ENCODE measurements around the gene PCDH18.
"Not testable (repeated sequence)": the region's sequence is repeated elsewhere in the genome, so short reads cannot be mapped to it uniquely, and the experiment has no call there.

Gene PCDH18

GRCh38 chr4:137530176-137530575, 2.1 kb downstream of the PCDH18 start:
- DNase-seq: no peak

GRCh38 chr4:137529432-137529831, 2.9 kb downstream of the PCDH18 start:
- no peak for DNase-seq

- no peak for DNase-seq
Measured at GRCh38 chr4:137528673-137529072, 3.6 kb downstream of the PCDH18 start.

DNA sequence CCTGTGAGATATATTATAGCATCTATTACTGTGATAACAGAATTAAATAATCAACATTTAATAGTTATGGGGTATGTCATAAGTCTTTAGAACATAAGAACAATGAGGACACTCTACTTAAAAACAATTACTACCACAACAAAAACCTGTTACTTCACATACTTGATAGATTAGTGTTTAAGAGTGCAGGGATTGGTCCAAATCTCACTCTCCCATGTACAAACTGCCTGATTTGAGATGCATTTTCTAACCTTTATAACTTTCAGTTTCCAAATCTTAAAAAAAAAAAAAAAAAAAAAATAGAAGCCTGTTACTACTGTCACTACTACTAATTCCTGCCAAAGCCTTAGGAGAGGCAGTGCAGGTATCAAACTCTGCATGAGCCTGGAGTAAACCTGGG, 5.6 kb downstream of the PCDH18 start:
- no peak for DNase-seq

GRCh38 chr4:137524725-137525369, 7.4 kb downstream of the PCDH18 start:
- no peak for DNase-seq

GRCh38 chr4:137523329-137523728, 9.0 kb downstream of the PCDH18 start:
- no peak for DNase-seq

DNA sequence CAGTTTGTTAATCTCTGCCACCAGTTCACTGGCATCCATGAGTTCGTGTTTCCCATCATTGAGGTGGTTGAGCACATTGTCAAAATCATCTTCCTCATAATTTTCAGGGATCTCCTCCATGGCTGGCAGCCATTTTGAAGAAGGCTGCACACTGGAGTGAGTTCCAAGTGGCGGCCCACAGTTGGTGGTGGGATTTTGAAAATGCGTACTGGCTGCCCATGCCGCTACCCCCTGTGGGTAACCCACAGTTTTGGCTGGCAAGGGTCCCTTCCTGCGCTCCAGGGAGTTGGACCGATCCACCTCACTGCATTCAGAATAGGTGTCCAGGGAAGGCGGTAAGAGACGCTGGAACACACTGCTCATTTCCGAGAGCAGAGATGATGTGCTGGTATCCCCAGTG, 11.2 kb downstream of the PCDH18 start:
- DNase-seq: no peak

DNA sequence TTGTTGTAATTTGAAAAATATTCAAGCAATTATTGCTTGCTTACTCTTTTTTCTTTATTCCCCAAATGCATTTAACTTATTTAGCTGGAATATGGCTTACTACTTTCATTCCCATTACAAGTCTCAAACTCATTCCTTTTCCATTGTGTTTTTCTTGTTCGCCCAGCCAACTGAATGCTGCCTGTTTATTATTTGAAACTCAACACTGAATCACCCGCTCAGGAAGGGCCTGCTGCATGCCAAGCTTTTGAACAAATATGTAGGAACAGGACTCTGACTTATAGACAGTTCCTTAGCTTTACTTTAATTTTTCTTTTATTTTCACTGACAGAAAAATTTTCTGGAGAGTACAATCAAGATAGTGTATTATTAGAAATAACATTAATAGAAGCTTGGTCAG, 12.9 kb downstream of the PCDH18 start:
- no peak for DNase-seq

GRCh38 chr4:137517323-137517722, 15.0 kb downstream of the PCDH18 start:
- not testable (repeated sequence) for DNase-seq

- DNase-seq: no peak
Measured at GRCh38 chr4:137514406-137515111, 17.7 kb downstream of the PCDH18 start.

DNA sequence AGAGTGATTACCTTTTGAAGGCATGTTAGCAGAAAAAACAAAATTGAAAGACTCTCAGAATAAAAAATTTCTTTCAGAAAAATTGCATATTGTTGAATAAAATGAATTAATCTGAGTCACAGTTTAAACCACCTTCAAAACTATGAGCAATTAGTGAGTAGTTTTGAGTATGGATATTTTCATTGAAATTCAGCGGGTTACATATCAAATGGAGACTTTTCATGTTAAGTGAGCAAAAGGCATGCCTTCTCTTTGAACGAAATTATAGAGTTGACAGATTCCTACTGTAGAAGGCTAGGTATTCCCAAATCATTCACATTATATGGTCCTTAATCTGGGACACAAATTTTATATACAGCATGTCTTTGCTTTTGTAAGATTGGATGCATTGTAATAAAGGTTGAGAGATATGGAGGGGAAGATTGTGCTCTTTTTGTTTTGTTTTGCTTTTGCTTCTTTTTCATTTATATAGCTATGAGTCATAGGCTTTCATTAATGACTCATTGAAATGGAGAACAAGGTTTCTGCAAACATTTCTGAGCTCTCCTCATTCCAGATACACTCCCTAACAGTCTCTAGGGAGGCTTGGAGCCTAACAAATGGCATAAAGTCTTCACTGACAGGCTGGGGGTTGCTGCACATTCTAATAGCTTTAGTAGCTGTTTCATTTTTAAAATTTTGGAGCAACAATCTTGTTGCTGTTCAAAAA, 21.6 kb downstream of the PCDH18 start:
- DNase-seq: no peak

DNA sequence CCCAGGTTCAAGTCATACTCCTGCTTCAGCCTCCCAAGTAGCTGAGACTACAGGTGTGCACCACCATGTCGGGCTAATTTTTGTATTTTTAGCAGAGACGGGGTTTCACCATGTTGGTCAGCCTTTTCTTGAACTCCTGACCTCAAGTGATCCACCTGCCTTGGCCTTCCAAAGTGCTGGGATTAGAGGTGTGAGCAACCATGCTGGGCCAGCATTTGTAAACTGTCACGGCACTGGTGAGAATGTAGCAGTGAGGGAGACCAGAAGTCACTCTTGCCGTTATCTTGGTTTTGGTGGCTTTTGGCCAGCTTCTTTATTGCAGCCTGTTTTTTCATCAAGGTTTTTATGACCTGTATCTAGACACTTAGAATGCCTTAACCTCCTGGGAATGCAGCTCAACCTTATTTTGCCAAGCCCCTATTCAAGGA, 22.4 kb downstream of the PCDH18 start:
- no peak for DNase-seq

DNA sequence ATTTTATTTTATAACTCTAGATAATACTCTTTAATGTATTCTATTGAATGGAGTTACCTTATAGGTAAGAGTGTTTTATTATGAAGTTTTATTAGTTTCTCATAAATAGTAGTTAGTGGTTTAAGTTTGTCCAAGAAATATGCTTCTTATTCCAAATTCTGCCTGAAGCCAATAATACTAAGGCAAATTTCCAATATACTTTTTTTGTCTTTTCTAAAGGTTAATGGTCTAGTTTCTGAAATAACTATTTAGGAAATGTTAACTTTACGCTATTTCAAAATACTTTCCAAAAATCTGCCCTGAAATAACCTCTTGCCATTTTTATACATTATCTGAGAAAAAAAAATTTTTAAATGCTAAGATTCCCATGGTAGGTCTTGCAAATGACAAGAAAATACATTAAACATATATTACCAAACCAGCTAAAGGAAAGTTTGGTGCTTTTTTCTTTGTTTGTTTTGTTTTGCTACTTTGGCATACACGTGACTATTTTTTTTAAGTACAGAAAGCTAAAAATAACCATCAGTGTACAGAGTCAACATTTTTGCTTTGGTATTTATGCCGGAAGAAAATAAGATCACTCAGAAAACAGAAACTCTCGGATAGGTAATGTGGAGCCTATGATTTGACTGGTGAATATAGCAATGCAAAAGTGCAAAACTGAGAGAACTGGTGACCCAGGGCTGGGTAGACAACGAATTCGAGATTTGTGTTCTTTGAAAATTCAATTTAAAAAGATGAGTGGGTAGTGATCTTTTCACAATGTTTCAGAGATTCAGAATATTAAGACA, 29.8 kb downstream of the PCDH18 start:
- no peak for DNase-seq

GRCh38 chr4:137496267-137496666, 36.0 kb downstream of the PCDH18 start:
- not testable (repeated sequence) for DNase-seq

DNA sequence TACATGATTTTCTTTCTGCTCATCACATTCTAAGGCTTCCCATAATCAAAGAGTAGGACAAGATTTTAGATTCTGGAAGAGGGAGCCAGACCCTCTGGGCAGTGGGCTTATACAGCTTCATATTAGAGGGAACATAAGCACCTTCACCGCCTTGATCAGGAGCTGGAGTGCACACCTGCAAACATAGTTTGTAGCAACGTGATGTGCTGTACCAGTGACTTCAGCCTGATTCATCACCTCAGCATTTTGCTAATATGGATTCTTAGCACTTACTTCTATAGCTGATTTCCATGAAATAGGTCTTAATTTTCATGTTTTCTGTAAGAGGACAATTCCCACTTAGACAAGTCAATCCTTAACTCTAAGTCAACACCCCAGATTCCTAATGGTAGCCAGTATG, 36.7 kb downstream of the PCDH18 start:
- no peak for DNase-seq

DNA sequence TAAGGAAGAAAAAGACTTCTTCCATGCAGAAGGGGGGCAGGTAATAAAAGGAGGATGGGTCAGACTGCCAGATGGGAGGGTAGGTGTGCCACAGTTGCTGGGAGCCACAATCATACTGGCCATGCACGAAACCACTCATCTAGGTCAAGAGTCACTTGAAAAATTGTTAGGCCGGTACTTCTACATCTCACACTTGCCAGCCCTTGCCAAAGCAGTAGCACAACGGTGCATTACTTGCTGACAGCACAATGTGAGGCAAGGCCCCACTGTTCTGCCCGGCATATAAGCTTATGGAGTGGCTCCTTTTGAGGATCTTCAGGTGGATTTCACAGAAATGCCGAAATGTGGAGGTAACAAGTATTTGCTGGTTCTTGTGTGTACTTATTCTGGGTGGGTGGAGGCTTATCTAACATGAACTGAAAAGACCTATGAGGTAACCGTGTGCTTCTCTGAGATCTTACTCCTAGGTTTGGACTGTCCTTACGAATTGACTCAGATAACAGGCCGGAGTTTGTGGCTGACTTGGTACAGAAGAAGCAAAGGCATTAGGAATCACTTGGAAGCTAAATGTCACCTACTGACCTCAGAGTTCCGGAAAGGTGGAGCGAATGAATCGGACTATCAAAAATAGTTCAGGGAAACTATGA, 48.9 kb downstream of the PCDH18 start:
- DNase-seq: not testable (repeated sequence)

DNA sequence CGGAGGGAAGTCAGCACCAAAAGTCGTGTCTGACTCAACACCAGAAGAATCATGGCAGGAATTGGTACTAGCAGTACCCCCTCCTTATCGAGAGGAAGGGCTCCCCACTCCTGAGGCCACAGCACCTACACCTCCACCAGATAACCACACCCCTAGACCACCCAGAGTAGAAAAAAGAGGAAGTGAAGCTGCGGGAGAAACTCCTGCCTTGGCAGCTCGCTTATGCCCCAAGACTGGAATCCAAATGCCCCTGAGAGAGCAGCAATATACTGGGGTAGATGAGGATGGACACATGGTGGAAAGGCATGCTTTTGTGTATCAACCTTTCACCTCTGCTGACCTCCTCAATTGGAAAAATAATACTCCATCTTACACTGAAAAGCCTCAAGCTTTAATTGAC, 52.6 kb downstream of the PCDH18 start:
- DNase-seq: not testable (repeated sequence)

DNA sequence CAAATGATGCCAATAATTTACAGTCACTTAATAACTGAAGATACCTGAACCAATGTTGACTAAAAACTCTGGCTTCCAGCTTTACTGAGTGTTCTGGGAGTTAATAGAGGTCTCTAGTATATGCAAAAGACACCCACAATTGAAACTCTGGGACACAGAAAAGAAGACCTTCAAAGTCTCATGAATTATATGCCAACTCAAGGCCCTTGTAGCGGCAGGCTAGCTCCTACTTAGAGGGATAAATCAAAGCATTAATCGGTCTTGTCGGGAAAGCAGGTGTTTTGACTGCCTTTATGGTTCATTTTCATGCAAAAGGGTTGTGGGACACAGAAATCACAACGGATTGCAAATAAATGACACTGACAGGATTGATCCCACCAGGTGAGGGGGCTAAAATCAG, 55.9 kb downstream of the PCDH18 start:
- no peak for DNase-seq

DNA sequence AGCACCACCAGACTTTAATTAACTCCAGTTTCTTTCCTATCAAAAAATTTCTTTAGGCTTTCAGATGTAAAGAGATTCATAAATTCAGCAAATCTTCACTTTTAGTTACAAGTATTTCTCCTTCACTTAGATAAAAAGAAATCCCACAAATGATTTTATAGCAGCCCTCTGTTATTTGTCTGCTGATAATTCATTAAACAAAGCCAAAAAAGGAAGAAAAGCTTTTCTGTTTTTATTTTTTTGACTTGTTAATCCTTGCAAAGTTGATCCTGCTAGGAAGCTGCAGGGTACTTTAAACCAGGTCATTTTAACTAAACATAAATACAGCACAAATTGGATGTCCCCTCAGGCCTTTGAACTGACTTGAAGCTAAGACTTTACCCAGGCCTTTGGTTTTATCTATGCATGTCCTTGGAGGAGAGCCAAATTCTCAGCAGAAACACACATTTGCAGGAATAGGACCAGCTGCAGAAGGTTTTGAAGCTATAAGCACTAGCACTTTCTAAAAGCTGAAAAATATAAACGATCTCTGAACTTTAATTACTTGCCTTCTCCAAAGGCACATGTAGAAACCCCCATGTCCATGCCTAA, 57.5 kb downstream of the PCDH18 start:
- no peak for DNase-seq

- DNase-seq: no peak
Measured at GRCh38 chr4:137471895-137472294, 60.4 kb downstream of the PCDH18 start.

- DNase-seq: no peak
Measured at GRCh38 chr4:137471461-137471860, 60.8 kb downstream of the PCDH18 start.

DNA sequence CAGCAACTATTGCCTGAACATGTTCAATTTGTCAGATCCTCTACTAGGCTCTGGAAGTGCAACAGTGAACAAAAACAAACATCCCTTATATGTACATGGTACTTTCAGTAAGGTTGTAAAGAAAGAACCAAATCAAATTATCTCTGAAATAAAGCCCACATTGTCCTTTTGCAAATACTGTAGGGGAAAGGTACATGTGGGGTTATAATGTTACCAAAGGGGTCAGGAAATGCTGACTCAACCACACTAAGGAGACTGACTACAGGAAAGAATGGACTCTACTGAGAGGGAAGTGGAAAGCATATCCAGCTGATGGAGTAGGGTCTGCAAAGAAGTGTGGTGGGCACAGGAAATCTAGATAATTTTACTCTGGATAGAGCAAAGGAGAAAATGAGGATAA, 61.5 kb downstream of the PCDH18 start:
- no peak for DNase-seq

Data from hippocampal formation (tissue), 2 donors.